HepG2 (cell line): ENCODE results near the gene NPTXR. TPM values are rescaled to one million over a fixed set of nuclear protein-coding genes. Genes with fewer than 3 reads are reported as not detected.

Experiments used
- BCL6 ChIP-seq: IDR thresholded peaks from 2 replicates; pipeline ENCODE4 v1.6.1; 2016; ENCODE audit warnings: missing genetic modification reagents, missing compliant biosample characterization
- CHCHD3 ChIP-seq: sonication (generic); formaldehyde crosslinking; IDR thresholded peaks from 2 replicates; pipeline ENCODE4 v1.8.0; 2022; ENCODE audit warnings: mild to moderate bottlenecking, missing genetic modification reagents, moderate library complexity
- DBP ChIP-seq: sonication (generic); formaldehyde crosslinking; IDR thresholded peaks from 2 replicates; pipeline ENCODE4 v1.4.0; 2020; ENCODE audit warnings: missing genetic modification reagents; ENCODE audit errors: not compliant biosample characterization
- DDIT3 ChIP-seq: sonication (generic); formaldehyde crosslinking; IDR thresholded peaks from 2 replicates; pipeline ENCODE4 v1.4.0; 2020; ENCODE audit warnings: mild to moderate bottlenecking, missing genetic modification reagents
- GATA4 ChIP-seq: sonication (generic); IDR thresholded peaks from 2 replicates; pipeline ENCODE4 v1.6.1; 2016; ENCODE audit warnings: antibody characterized with exemption, low read depth, borderline replicate concordance
- GLI4 ChIP-seq: sonication (generic); formaldehyde crosslinking; IDR thresholded peaks from 2 replicates; pipeline ENCODE4 v1.5.1; 2020; ENCODE audit warnings: missing genetic modification reagents, mild to moderate bottlenecking, moderate library complexity, borderline replicate concordance
- IRF1 ChIP-seq: sonication (generic); formaldehyde crosslinking; IDR thresholded peaks from 2 replicates; pipeline ENCODE4 v1.4.0; 2020; ENCODE audit warnings: low read depth, mild to moderate bottlenecking, missing genetic modification reagents
- JDP2 ChIP-seq: sonication (generic); formaldehyde crosslinking; IDR thresholded peaks from 2 replicates; pipeline ENCODE4 v1.8.1; 2022; ENCODE audit warnings: missing genetic modification reagents, borderline replicate concordance
- MED8 ChIP-seq: sonication (generic); formaldehyde crosslinking; IDR thresholded peaks from 2 replicates; pipeline ENCODE4 v1.8.1; 2023; ENCODE audit warnings: mild to moderate bottlenecking, missing genetic modification reagents; ENCODE audit not compliant: insufficient replicate concordance
- MTF1 ChIP-seq: sonication (generic); formaldehyde crosslinking; IDR thresholded peaks from 2 replicates; pipeline ENCODE4 v1.5.0; 2020; ENCODE audit warnings: missing genetic modification reagents
- NFRKB ChIP-seq: fragments of 450-650 bp; IDR thresholded peaks from 2 replicates; pipeline ENCODE4 v1.6.1; 2017
- NFYC ChIP-seq: IDR thresholded peaks from 2 replicates; pipeline ENCODE4 v1.6.1; 2016; ENCODE audit warnings: missing genetic modification reagents, missing compliant biosample characterization
- SNAPC5 ChIP-seq: sonication (generic); formaldehyde crosslinking; IDR thresholded peaks from 2 replicates; pipeline ENCODE4 v1.8.1; 2023; ENCODE audit warnings: mild to moderate bottlenecking, missing genetic modification reagents, borderline replicate concordance
- SP1 ChIP-seq, 2 experiments: fragments of 450-650 bp in 1 of 2; sonication (generic) in 1 of 2; formaldehyde crosslinking in 1 of 2; IDR thresholded peaks; 2 replicates each; pipeline versions ENCODE4 v1.4.0 to v1.6.1; 2016 to 2020; ENCODE audit warnings: missing genetic modification reagents in 1 of 2
- SP4 ChIP-seq: sonication (generic); formaldehyde crosslinking; IDR thresholded peaks from 2 replicates; pipeline ENCODE4 v1.8.1; 2023; ENCODE audit warnings: mild to moderate bottlenecking, missing genetic modification reagents
- TMF1 ChIP-seq: sonication (generic); formaldehyde crosslinking; IDR thresholded peaks from 2 replicates; pipeline ENCODE4 v1.8.1; 2022; ENCODE audit warnings: low read depth, missing genetic modification reagents
- YEATS4 ChIP-seq: sonication (generic); formaldehyde crosslinking; IDR thresholded peaks from 2 replicates; pipeline ENCODE4 v1.4.0; 2020; ENCODE audit warnings: missing genetic modification reagents, borderline replicate concordance
- ZNF501 ChIP-seq: sonication (generic); formaldehyde crosslinking; IDR thresholded peaks from 2 replicates; pipeline ENCODE4 v1.5.1; 2020; ENCODE audit warnings: mild to moderate bottlenecking, moderate library complexity, missing genetic modification reagents
- ZNF546 ChIP-seq: sonication (generic); formaldehyde crosslinking; conservative IDR thresholded peaks from 2 replicates; pipeline ENCODE4 v1.8.1; 2023; ENCODE audit warnings: mild to moderate bottlenecking, missing genetic modification reagents
- ZNF670 ChIP-seq: sonication (generic); formaldehyde crosslinking; IDR thresholded peaks from 2 replicates; pipeline ENCODE4 v1.8.0; 2022; ENCODE audit warnings: mild to moderate bottlenecking, missing genetic modification reagents, borderline replicate concordance
- ZNF772 ChIP-seq: sonication (generic); formaldehyde crosslinking; IDR thresholded peaks from 2 replicates; pipeline ENCODE4 v1.5.0; 2020; ENCODE audit warnings: mild to moderate bottlenecking, missing genetic modification reagents
- polyA plus RNA-seq, 8 experiments: library from polyadenylated mRNA; depleted of rRNA in 3 of 8; stranded (reverse) in 7 of 8; unstranded in 1 of 8; fragments of >200 nt; fragmentation: Illumina TruSeq in 4 of 8; extraction: Trizol in 4 of 8; gene quantifications; 2 replicates each; pipeline versions ENCODE4 v1.2.1 to v1.2.3, GENCODE V29; 2011 to 2016; ENCODE audit warnings: low read depth in 4 of 8, missing spikeins in 1 of 8, mixed read lengths in 1 of 8; ENCODE audit not compliant: insufficient read depth in 1 of 8
- total RNA-seq, 5 experiments: library from RNA; depleted of rRNA; stranded (reverse); fragments of >200 nt; fragmentation: Illumina TruSeq; extraction: Trizol; gene quantifications; 2 replicates each; pipeline ENCODE4 v1.2.3, GENCODE V29; 2016; ENCODE audit warnings: low read depth in 1 of 5
- TF ChIP-seq, protein P1 (sequence below): sonication (generic); formaldehyde crosslinking; IDR thresholded peaks from 2 replicates; pipeline ENCODE4 v1.4.0; 2020; ENCODE audit warnings: mild to moderate bottlenecking, low read depth, missing genetic modification reagents
- TF ChIP-seq, protein P2 (sequence below): sonication (generic); formaldehyde crosslinking; IDR thresholded peaks from 2 replicates; pipeline ENCODE4 v1.5.1; 2020; ENCODE audit warnings: mild to moderate bottlenecking, missing genetic modification reagents, moderate library complexity

The NPTXR gene
- total and polyA plus RNA-seq, 2 of the 13 experiments (the other 11 are each of a cell fraction or from before 2014, with no cell fraction given), result 2.6 to 4.8 TPM

DNA sequence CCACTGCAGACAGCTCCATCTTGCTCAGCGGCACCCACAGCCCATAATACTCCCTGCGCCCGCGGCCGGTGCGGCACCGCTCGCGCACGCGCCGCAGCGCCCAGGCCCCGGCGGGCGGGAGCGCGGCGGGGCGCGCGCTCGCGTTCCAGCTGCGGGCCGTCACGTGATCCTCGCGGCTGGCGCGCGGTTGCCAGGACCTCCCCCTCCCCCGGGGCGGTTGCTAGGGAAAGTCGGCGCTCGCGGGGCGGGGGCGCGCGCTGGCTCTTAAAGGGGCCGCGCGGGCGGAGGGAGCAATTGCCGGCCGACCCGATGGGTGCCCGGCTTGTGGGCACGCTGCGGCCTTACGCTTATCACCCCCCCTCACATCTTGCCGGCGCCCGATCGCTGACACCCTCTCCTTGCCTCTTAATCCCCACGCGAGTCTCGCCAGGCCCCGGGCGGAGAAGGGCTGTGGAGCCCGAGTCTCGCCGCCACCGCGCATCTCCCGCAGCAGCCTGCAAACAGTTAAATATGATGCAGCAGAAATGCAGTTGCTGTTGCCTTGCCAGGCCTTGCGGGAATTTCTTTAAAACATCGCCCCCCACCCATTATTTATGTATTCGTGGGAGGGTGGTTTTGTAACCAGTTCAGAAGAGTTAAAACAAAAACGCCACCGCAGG, 28.5 kb upstream of the NPTXR start, which contains the start of gene CBX6 (continued):
- TF ChIP-seq IRF1 (CRISPR knock-in tag) (no peak), SP4 (CRISPR knock-in tag) (peak; percentile 31; the same call in 1 of the 2 replicates), CHCHD3 (CRISPR knock-in tag) (no peak), TMF1 (CRISPR knock-in tag) (no peak), DDIT3 (CRISPR knock-in tag) (no peak), MTF1 (CRISPR knock-in tag) (no peak), SP1 (IDR thresholded peaks at IDR 0.05) (no peak), SP1 (CRISPR knock-in tag; IDR thresholded peaks at IDR 0.05) (no peak), NFYC (CRISPR knock-in tag) (no peak), JDP2 (CRISPR knock-in tag) (no peak), SNAPC5 (CRISPR knock-in tag) (no peak), YEATS4 (CRISPR knock-in tag) (no peak), BCL6 (CRISPR knock-in tag) (no peak), ZNF546 (CRISPR knock-in tag) (no peak), NFRKB (no peak), ZNF501 (CRISPR knock-in tag) (no peak), GLI4 (CRISPR knock-in tag) (no peak), ZNF772 (CRISPR knock-in tag) (no peak), MED8 (CRISPR knock-in tag) (no peak), DBP (CRISPR knock-in tag) (no peak), GATA4 (no peak), ZNF670 (CRISPR knock-in tag) (no peak)
- TF ChIP-seq, protein P1, sequence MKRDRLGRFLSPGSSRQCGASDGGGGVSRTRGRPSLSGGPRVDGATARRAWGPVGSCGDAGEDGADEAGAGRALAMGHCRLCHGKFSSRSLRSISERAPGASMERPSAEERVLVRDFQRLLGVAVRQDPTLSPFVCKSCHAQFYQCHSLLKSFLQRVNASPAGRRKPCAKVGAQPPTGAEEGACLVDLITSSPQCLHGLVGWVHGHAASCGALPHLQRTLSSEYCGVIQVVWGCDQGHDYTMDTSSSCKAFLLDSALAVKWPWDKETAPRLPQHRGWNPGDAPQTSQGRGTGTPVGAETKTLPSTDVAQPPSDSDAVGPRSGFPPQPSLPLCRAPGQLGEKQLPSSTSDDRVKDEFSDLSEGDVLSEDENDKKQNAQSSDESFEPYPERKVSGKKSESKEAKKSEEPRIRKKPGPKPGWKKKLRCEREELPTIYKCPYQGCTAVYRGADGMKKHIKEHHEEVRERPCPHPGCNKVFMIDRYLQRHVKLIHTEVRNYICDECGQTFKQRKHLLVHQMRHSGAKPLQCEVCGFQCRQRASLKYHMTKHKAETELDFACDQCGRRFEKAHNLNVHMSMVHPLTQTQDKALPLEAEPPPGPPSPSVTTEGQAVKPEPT (CRISPR knock-in tag), result no peak
- TF ChIP-seq, protein P2, sequence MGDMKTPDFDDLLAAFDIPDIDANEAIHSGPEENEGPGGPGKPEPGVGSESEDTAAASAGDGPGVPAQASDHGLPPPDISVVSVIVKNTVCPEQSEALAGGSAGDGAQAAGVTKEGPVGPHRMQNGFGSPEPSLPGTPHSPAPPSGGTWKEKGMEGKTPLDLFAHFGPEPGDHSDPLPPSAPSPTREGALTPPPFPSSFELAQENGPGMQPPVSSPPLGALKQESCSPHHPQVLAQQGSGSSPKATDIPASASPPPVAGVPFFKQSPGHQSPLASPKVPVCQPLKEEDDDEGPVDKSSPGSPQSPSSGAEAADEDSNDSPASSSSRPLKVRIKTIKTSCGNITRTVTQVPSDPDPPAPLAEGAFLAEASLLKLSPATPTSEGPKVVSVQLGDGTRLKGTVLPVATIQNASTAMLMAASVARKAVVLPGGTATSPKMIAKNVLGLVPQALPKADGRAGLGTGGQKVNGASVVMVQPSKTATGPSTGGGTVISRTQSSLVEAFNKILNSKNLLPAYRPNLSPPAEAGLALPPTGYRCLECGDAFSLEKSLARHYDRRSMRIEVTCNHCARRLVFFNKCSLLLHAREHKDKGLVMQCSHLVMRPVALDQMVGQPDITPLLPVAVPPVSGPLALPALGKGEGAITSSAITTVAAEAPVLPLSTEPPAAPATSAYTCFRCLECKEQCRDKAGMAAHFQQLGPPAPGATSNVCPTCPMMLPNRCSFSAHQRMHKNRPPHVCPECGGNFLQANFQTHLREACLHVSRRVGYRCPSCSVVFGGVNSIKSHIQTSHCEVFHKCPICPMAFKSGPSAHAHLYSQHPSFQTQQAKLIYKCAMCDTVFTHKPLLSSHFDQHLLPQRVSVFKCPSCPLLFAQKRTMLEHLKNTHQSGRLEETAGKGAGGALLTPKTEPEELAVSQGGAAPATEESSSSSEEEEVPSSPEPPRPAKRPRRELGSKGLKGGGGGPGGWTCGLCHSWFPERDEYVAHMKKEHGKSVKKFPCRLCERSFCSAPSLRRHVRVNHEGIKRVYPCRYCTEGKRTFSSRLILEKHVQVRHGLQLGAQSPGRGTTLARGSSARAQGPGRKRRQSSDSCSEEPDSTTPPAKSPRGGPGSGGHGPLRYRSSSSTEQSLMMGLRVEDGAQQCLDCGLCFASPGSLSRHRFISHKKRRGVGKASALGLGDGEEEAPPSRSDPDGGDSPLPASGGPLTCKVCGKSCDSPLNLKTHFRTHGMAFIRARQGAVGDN (CRISPR knock-in tag), result peak; percentile 49
